WERI-Rb-1 (cell line): ENCODE data around the gene MORC2.

Experiments used
- DNase-seq: peaks from one replicate; pipeline ENCODE4 v3.0.0-alpha.2; 2020
- H3K27ac ChIP-seq: fragments of 250-450 bp; sonication (Bioruptor Pico); 2 replicates; pipeline ENCODE4 v1.5.1; 2020; ENCODE audit warnings: mild to moderate bottlenecking, moderate library complexity
- H3K27me3 ChIP-seq: fragments of 250-450 bp; sonication (Bioruptor Pico); 2 replicates; pipeline ENCODE4 v1.5.1; 2021; ENCODE audit warnings: mild to moderate bottlenecking, low read depth, moderate library complexity; ENCODE audit not compliant: insufficient read depth, severe bottlenecking
- H3K36me3 ChIP-seq: fragments of 250-450 bp; sonication (Bioruptor Pico); 2 replicates; pipeline ENCODE4 v1.5.1; 2020; ENCODE audit warnings: mild to moderate bottlenecking, moderate library complexity
- H3K4me3 ChIP-seq: 2 replicates; pipeline ENCODE4 v1.5.1; 2011; ENCODE audit warnings: low read depth, mild to moderate bottlenecking, control low read depth, low read length
- H3K9me3 ChIP-seq: fragments of 250-450 bp; sonication (Bioruptor Pico); 2 replicates; pipeline ENCODE4 v1.5.1; 2021; ENCODE audit warnings: mild to moderate bottlenecking, moderate library complexity; ENCODE audit not compliant: severe bottlenecking
- TF ChIP-seq, protein P1 (sequence below): IDR thresholded peaks from 2 replicates; pipeline ENCODE4 v1.5.1; 2011; ENCODE audit warnings: low read depth, mild to moderate bottlenecking, control low read depth, inconsistent platforms, low read length

MORC2 gene

DNA sequence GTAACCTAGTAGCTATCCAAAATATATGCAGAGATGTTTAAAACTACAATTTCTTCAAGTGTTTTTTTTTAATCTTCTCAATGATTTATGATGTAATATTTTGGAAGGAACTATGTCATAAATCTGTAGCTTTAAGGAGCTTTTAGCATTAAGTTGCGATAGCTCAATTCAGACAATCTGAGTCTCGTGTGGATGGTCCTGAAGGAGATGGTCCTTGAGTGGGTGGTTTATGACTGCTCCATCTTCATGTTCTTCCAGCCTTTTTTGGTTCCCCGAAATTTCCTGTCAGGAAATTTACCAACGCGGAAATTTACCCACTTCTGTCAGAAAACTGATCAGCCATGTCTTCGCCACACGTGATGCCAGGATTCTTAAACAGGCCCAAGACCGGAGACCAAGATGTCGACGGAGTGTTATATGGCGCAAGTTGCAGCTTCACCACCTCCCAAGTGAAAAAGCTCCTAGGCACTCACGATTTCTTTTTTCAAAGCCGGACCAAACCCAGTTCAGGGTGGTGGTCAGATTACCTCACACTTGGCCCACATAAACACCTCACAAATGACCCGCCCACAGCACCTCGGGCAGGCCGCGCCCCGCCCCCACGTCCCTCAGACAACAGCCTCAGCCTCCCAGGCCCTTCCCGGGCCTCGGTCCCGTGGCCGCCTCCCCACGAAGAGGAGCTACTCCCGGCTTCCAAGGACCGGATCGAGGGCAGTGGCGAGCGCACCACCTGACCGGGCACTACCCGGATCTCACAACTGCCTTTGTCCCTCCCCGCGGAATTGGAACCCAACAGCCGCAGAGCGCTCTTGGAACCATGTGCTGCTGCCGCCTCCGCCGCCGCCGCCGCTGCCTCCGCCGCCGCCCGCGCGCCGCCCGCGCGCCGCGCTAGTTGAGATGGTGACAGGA, at the start of gene MORC2:
Gene MORC2 (minus strand): TSS at position 760 of the 909 bp plus-strand sequence. CDS start 885 bp downstream, outside the sequence.
- Histone ChIP-seq H3K36me3 (peaks cover 58% of the 10 kb centered on the region), H3K27me3 (no peaks in the 10 kb centered on the region), H3K9me3 (peaks cover 6% of the 10 kb centered on the region), H3K27ac (peak within 1 kb of the TSS; percentile 98), H3K4me3 (peak within 1 kb of the TSS; percentile 78)
- TF ChIP-seq, protein P1, sequence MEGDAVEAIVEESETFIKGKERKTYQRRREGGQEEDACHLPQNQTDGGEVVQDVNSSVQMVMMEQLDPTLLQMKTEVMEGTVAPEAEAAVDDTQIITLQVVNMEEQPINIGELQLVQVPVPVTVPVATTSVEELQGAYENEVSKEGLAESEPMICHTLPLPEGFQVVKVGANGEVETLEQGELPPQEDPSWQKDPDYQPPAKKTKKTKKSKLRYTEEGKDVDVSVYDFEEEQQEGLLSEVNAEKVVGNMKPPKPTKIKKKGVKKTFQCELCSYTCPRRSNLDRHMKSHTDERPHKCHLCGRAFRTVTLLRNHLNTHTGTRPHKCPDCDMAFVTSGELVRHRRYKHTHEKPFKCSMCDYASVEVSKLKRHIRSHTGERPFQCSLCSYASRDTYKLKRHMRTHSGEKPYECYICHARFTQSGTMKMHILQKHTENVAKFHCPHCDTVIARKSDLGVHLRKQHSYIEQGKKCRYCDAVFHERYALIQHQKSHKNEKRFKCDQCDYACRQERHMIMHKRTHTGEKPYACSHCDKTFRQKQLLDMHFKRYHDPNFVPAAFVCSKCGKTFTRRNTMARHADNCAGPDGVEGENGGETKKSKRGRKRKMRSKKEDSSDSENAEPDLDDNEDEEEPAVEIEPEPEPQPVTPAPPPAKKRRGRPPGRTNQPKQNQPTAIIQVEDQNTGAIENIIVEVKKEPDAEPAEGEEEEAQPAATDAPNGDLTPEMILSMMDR = no peak
- DNase-seq = peak; percentile 74

DNA sequence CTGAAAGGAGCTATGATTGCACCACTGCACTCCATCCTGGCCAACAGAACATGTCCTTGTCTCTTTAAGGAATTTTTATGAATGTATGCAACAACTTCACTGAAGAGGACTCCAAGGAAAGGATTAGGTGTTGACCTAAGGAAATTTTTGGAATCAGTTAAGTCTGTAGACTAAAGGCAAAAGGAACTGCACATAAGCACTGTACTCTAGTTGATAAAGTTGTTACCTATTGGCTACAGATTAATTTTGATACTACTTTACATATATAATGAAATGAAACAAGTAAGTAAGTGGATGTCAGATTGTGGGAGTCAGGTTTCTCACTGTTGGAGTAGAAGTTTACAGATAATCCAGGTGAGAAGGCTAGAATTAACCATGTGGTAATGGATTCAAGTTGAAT, 37.0 kb upstream of the MORC2 start:
- Histone ChIP-seq H3K27ac (no peak overlapping the region), H3K4me3 (no peak overlapping the region), H3K27me3 (no peaks in the 10 kb centered on the region), H3K9me3 (peaks cover 5% of the 10 kb centered on the region), H3K36me3 (no peaks in the 10 kb centered on the region)
- DNase-seq = no peak
- TF ChIP-seq, protein P1 = no peak

DNA sequence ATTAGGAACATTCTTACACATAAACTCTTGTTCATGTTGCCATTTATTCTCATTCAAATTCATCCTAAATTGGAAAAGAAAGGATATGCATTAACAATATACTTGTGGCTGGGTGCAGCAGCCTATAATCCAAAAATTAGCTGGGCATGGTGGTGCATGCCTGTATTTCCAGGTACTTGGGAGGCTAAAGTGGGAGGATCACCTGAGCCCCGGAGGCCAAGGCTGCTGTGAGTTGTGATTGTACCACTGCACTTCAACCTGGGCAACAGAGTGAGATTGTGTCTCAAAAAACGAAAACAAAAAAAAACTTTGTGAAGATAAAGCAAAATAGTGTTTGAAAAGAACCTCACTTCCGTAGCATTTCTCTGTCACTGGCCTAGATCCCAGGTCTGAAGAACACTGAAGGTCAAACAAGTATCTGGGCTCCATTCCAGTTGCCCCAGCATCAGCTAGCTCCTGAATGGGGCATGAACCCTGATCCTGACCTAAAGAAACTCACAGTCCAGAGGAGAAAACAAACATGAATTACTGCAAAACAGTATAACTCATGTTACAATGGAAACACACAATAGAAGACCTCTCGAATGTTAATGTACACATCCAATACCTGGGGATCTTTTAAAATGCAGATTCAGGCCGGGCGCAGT, 32.7 kb upstream of the MORC2 start:
- H3K4me3 ChIP-seq = no peak overlapping the region
- no peak overlapping the region for H3K27ac ChIP-seq
- H3K36me3 ChIP-seq = no peaks in the 10 kb centered on the region
- TF ChIP-seq, protein P1 = no peak
- peaks cover 2% of the 10 kb centered on the region for H3K9me3 ChIP-seq
- no peak for DNase-seq
- H3K27me3 ChIP-seq = no peaks in the 10 kb centered on the region

DNA sequence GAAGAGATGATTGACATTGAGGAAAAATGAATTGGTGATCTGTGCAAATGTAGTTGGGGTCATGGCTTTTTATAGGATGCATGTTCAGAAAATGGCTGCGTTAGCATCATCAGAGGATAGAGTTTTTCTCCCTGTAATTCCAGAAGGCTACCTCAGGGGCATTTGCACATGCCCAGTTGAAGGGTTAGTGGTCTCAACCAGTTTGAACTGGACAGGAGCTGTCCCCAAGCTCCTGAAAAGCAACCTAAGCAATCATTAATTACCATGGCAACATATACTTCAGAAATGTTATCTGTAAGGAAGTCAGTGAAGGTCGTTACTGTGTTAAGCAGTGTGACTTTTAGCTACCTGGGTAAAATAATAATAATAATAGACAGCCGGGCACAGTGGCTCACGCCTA, 29.8 kb upstream of the MORC2 start:
- no peaks in the 10 kb centered on the region for H3K36me3 ChIP-seq
- H3K4me3 ChIP-seq = no peak overlapping the region
- TF ChIP-seq, protein P1 = no peak
- no peak overlapping the region for H3K27ac ChIP-seq
- H3K27me3 ChIP-seq = no peaks in the 10 kb centered on the region
- no peak for DNase-seq
- no peaks in the 10 kb centered on the region for H3K9me3 ChIP-seq

DNA sequence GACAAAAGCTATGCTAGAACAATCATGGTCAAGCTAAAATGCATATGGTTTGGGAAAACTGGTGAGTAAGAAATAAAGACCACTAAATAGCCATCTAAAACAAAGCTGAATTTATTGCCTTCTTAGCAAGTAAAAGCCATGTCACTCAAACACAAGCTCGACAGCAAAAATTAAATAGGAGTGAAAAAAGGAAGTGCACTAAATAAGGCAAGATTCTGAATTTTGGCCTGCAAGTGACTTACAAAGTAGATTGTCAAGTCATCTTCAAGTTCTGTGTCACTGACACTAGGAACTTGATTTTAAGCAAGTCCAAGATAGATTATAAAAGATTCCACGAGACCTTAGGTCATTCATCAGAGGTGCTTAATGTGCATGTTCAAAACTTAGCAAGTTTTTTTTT, 27.9 kb upstream of the MORC2 start:
- H3K27me3 ChIP-seq = no peaks in the 10 kb centered on the region
- no peaks in the 10 kb centered on the region for H3K36me3 ChIP-seq
- no peaks in the 10 kb centered on the region for H3K9me3 ChIP-seq
- DNase-seq = no peak
- TF ChIP-seq, protein P1 = no peak
- H3K4me3 ChIP-seq = no peak overlapping the region
- no peak overlapping the region for H3K27ac ChIP-seq
